GM12891 (cell line): ENCODE data around the gene SLC6A5.

ENCODE experiments used
- POLR2A ChIP-seq: IDR thresholded peaks from 2 replicates; pipeline ENCODE4 v1.6.1; 2011; ENCODE audit warnings: low read depth, low read length, control low read depth
- POLR2AphosphoS5 ChIP-seq: IDR thresholded peaks from 2 replicates; pipeline ENCODE4 v1.6.1; 2011; ENCODE audit warnings: low read depth, low read length, control low read depth

DNA sequence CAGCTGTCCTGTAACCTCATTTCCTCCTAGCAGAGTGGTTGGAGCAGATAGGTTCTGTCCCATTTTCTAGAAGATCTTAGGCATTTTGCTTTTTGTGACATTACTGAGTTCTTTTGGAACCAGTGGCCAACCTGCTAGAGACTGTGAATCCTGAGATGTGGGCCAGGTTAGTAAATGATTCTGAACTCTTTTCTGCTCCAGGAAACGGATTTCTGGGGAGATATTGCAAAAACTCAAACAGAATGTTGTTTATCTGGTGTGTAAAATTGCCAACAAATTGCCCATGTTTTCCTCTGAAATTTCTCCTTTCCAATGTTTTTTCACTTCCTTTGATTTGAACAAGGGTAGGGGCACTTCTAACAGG lies 32.7 kb downstream of the SLC6A5 start:
- TF ChIP-seq POLR2A (no peak), POLR2AphosphoS5 (no peak)
